Effector memory CD4-positive, alpha-beta T cell (primary cell): Measurements from ENCODE around the gene RPL37A.
"Not testable (repeated sequence)": the region's sequence is repeated elsewhere in the genome, so short reads cannot be mapped to it uniquely, and the experiment has no call there.

Experiments
- DNase-seq, 3 donors: peaks; one replicate each; pipeline ENCODE4 v3.0.0-alpha.2; 2020
- H3K27ac ChIP-seq: 2 replicates; pipeline ENCODE4 v1.7.0; 2013; ENCODE audit warnings: mild to moderate bottlenecking, low read length, moderate library complexity; ENCODE audit not compliant: insufficient read depth, poor library complexity, severe bottlenecking
- H3K27me3 ChIP-seq: replicated peaks from 2 replicates; pipeline ENCODE4 v1.7.0; 2013; ENCODE audit warnings: mild to moderate bottlenecking, low read length; ENCODE audit not compliant: insufficient read depth, control insufficient read depth, poor library complexity, severe bottlenecking
- H3K36me3 ChIP-seq: 2 replicates; pipeline ENCODE4 v1.7.0; 2013; ENCODE audit warnings: mild to moderate bottlenecking, low read length, moderate library complexity; ENCODE audit not compliant: control insufficient read depth, insufficient read depth
- H3K4me1 ChIP-seq: 2 replicates; pipeline ENCODE4 v1.7.0; 2013; ENCODE audit warnings: low read length, mild to moderate bottlenecking; ENCODE audit not compliant: control insufficient read depth, insufficient read depth, poor library complexity, severe bottlenecking
- H3K4me3 ChIP-seq: 2 replicates; pipeline ENCODE4 v1.7.0; 2013; ENCODE audit warnings: low read length, low read depth, mild to moderate bottlenecking; ENCODE audit not compliant: insufficient read depth, poor library complexity, severe bottlenecking
- H3K9me3 ChIP-seq: 2 replicates; pipeline ENCODE4 v1.7.0; 2013; ENCODE audit warnings: mild to moderate bottlenecking, low read length, moderate library complexity; ENCODE audit not compliant: control insufficient read depth

Gene RPL37A

DNA sequence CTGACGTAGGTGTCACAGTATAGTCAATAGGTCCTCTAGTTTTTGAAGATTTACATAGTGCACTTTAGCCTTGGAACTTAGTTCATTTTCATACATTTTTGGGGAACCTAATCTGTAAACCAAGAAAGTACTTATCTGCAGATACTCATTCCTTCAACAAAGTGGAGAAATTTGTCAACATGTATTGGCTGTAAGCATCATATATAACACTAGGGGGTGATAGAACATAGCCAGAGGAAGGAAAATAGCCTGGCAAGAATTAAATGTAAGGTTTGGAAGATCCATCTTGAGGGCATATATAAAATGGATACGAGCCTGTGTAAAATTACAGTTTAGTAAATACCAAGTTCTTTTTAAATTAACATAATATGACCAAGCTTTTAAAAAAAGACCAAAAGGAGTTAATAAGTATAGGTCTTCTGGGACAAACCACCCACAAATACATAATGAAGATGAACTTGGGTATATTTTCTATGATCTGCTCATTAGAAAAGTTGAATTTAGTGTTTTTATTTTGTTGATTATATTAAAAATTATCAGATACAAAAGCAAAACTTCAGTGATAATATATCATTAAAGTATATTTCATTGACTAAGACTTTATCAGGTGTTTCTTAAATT, 18.2 kb downstream of the RPL37A start:
- Histone ChIP-seq H3K4me3 (no peak overlapping the region), H3K27me3 (no peaks in the 10 kb centered on the region), H3K4me1 (no peaks in the 10 kb centered on the region), H3K27ac (no peak overlapping the region), H3K36me3 (no peaks in the 10 kb centered on the region), H3K9me3 (no peaks in the 10 kb centered on the region)
- DNase-seq = no peak

DNA sequence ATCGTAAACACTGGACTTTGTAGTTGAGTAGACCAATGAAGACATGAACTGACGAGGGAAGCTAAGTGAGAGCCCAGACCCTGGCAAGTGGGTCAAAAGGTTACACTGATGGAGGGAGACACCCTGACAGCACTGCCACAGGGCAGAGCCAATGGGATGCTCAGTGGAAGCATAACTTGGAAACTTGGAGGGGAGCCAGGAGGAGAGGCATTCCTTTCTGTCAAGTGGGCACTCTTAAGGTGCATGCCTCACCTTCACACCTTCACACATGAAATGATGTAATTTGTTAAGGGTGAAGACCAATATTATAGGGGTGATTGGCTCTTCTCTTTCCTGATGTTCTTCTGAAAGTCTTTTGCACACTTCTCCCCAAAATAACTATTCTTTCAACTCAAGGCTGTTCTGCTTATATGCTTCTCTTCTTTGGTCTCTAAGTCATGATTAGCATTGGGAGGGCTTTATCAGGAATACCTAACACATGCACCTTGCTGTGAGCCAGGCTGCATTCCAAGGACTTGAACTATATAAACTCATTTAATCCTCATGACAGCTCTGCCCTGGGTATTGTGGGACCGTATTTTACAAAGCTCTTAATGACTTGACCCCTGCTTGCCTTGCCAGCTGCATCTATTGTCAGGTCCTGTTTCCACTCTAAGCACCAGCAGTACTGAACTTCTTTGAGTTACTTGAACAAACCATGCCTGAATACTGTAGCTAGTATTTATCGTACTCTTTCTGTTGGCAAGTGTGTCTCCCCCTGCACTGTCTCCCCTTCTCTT, 19.0 kb downstream of the RPL37A start:
- Histone ChIP-seq H3K27me3 (no peaks in the 10 kb centered on the region), H3K27ac (no peak overlapping the region), H3K36me3 (no peaks in the 10 kb centered on the region), H3K9me3 (no peaks in the 10 kb centered on the region), H3K4me1 (no peaks in the 10 kb centered on the region), H3K4me3 (no peak overlapping the region)
- DNase-seq = no peak

DNA sequence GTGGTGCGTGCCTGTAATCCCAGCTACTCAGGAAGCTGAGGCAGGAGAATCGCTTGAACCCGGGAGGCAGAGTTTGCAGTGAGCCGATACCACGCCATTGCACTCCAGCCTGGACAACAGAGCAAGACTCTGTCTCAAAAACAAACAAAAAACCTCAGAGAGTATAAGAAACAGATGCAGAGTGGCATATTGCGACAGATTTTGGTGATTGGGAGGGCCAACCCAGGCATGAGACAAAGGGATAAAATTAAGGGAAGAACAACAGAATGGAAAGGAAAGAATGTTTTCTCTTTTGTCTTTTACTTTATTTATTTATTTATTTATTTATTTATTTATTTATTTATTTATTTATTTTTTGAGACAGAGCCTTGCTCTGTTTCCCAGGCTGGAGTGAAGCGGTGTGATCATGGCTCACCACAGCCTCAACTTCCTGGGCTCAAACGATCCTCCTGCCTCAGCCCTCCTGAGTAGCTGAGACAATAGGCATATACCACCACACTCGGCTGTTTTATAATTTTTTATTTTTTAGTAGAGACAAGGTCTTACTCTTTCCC, 20.0 kb downstream of the RPL37A start:
- H3K27me3 ChIP-seq, DNase-seq, H3K36me3 ChIP-seq, H3K9me3 ChIP-seq, H3K27ac ChIP-seq, H3K4me3 ChIP-seq, H3K4me1 ChIP-seq: not testable (repeated sequence)

DNA sequence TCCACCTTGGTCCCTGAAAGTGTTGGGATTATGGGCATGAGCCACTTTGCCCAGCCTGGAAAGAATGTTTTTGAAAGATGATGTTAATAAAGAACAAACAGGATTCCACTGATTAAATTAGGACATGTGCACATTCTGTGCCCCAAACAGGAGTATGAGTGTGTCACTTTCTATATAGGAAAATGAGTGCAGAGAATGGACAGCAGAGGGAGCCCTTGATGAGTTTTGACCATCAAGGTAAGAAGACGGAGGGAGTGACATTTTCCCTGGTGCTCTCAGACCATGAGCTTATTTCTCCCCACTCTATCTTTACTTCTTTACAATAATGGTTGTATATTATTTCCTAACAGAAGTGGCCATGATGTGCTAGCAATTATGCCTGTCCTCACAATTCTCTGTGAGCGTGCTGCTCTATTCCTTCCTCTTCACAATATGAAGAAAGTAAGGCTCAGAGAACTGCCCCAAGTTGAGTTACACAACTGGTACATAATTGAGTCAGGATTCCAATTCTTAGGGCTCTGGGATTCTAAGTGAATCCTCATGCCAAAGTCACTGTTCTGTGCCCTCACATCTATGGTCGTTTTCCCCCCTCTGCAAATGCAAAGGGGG, 20.6 kb downstream of the RPL37A start:
- Histone ChIP-seq H3K36me3 (no peaks in the 10 kb centered on the region), H3K27me3 (no peaks in the 10 kb centered on the region), H3K9me3 (no peaks in the 10 kb centered on the region), H3K27ac (no peak overlapping the region), H3K4me1 (no peaks in the 10 kb centered on the region), H3K4me3 (no peak overlapping the region)
- DNase-seq = no peak

DNA sequence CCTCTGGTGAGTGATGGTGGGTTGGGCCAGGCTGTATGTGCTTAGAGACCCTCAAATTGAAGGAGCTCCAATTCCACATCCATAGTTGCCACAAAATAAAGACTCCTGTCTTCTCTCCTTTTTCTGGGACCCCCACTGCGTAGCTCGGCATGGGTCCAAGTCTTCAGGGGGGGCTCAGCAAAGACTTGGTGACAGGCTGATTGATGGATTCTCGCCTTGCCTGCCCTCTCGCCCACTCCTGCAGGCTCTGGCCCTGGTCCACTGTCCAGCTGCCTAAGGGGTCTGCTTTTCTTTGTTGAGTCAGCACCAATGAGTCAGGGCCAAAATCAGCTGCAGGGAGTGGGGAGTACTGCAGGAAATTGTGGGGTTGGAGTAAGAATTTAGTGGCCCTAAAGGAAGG, 21.5 kb downstream of the RPL37A start:
- Histone ChIP-seq H3K4me1 (no peaks in the 10 kb centered on the region), H3K27ac (no peak overlapping the region), H3K36me3 (no peaks in the 10 kb centered on the region), H3K4me3 (no peak overlapping the region), H3K27me3 (no peaks in the 10 kb centered on the region), H3K9me3 (no peaks in the 10 kb centered on the region)
- no peak for DNase-seq

DNA sequence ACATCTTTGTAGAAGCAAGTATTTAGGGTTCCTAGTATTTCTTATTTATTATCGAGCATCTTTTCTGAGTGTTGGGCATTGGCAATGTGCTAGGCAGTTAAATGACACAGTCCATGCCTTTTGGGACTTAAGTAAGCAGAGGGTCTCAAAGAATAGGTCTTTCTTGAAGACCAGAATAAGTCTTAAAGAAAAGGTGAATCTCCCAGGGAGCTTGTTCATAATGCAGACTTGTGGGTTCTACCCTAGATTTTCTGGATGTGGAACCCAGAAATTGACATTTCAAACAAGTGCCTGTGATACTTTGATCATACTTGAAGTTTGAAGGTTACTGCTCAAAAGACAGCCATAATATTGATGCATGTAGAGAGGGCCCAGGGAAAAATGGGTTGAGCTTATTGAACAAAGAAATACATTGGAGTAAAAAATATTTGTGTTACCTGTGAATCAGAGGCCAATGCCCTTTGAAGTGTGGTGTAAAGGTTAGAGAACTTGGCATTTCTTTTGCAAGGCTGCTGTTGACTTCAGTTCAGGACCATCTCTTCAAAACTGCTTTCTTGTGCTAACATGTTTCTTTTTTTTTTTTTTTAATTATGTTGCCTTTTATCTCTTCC, 24.4 kb downstream of the RPL37A start:
- Histone ChIP-seq H3K4me1 (no peaks in the 10 kb centered on the region), H3K9me3 (no peaks in the 10 kb centered on the region)
- DNase-seq = no peak

DNA sequence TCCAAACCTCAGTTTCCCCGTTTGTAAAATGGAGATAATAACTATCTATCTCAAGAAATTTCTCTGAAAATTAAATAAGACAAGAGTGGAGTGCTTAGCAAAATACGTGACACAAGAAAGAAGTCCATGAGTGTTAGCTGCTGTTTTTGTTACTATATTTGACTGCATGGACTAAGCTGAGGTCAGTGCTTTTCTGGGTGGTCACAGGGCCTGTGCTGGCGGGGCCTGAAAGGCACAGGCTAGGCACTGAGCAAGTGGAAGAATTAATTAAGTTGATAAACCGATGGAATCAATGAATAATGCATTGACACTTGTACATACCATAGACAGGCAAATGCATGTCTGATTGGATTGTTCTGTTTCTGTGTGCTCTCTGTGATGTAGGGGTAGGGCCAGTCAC, 27.3 kb downstream of the RPL37A start:
- H3K9me3 ChIP-seq = no peaks in the 10 kb centered on the region
- DNase-seq = no peak
- no peaks in the 10 kb centered on the region for H3K27me3 ChIP-seq
- H3K4me1 ChIP-seq = no peaks in the 10 kb centered on the region
- H3K27ac ChIP-seq = no peak overlapping the region
- no peak overlapping the region for H3K4me3 ChIP-seq
- H3K36me3 ChIP-seq = no peaks in the 10 kb centered on the region

More for the DNA sequence above, 24.4 kb downstream of the RPL37A start:
- no peak overlapping the region for H3K27ac ChIP-seq
- H3K4me3 ChIP-seq = no peak overlapping the region
- H3K36me3 ChIP-seq = no peaks in the 10 kb centered on the region
- no peaks in the 10 kb centered on the region for H3K27me3 ChIP-seq

DNA sequence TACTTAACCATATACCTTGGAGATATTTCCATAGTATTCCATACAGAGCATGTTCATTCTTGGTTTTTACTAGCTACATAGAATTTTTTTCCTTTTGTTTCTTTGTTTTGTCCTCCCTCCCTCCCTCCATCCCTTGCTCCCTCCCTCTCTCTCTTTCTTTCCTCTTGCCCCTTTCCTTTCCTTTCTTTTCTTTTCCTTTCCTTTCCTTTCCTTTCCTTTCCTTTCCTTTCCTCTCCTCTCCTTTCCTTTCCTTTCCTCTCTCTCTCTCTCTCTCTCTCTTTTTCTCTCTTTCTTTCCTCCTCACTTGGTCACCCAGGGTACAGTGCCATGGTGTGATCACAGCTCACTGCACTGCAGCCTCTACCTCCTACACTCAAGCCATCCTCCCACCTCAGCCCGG, 28.3 kb downstream of the RPL37A start:
- no peaks in the 10 kb centered on the region for H3K9me3 ChIP-seq
- no peaks in the 10 kb centered on the region for H3K27me3 ChIP-seq
- H3K36me3 ChIP-seq = no peaks in the 10 kb centered on the region
- H3K4me1 ChIP-seq = no peaks in the 10 kb centered on the region
- no peak for DNase-seq
- no peak overlapping the region for H3K4me3 ChIP-seq
- no peak overlapping the region for H3K27ac ChIP-seq

DNA sequence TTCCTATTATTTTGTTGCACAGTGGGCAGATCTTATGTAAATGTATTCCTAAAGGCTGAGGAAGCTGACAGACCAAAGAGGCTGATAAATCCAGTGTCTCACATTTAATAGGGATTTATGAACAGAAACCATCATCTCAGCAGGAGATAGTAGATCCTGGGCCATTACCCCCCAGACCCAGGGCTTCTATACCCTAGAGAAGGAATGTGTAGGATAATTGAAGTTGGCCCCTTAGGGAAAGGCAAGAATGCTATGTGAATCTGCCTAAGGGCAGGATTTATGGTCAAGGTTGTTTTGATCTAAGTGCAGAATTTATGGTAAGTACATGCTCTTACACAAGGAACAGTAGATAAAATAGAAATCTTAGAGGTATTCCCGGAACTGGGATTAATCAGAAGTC, 29.0 kb downstream of the RPL37A start:
- H3K9me3 ChIP-seq = no peaks in the 10 kb centered on the region
- no peak for DNase-seq
- no peak overlapping the region for H3K4me3 ChIP-seq
- H3K4me1 ChIP-seq = no peaks in the 10 kb centered on the region
- H3K27me3 ChIP-seq = no peaks in the 10 kb centered on the region
- H3K36me3 ChIP-seq = no peaks in the 10 kb centered on the region
- no peak overlapping the region for H3K27ac ChIP-seq

DNA sequence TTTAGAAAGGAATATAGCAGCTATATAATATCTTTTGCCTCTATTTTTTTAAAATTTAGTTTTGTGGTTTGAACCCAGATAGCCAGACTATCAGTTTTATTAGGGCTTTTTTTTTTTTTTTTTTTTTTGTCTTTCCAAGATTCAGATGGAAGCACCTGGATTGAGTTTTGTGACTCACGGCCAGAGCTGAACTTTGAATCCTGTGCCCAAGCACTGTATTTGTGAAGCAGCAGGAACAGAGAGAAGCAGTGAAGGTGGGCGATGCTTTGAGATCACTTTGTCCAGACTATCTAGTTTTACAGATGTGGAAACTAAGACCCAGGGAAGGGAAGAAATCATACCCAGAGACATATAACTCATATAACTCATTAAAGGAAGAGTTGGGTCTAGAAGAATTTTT, 33.9 kb downstream of the RPL37A start:
- Histone ChIP-seq H3K36me3 (no peaks in the 10 kb centered on the region), H3K9me3 (no peaks in the 10 kb centered on the region), H3K27me3 (no peaks in the 10 kb centered on the region), H3K4me3 (no peak overlapping the region), H3K27ac (no peak overlapping the region), H3K4me1 (no peaks in the 10 kb centered on the region)
- no peak for DNase-seq
